H9 (cell line): ENCODE data around the gene RGS2. TPM values are rescaled to one million over a fixed set of nuclear protein-coding genes. Genes with fewer than 3 reads are reported as not detected.

ENCODE experiments used
- DNase-seq: peaks from one replicate; pipeline ENCODE4 v3.0.0-alpha.2; 2017
- H2AFZ ChIP-seq: one replicate; pipeline ENCODE4 v1.6.1; 2013; ENCODE audit warnings: mild to moderate bottlenecking, low read length, control low read depth, moderate library complexity
- H2AK5ac ChIP-seq: 2 replicates; pipeline ENCODE4 v1.6.1; 2013; ENCODE audit warnings: low read length, control low read depth, mixed read lengths; ENCODE audit not compliant: insufficient read length
- H2BK120ac ChIP-seq: one replicate; pipeline ENCODE4 v1.6.1; 2013; ENCODE audit warnings: low read depth, mild to moderate bottlenecking, low read length, control low read depth, inconsistent platforms; ENCODE audit not compliant: poor library complexity, severe bottlenecking
- H2BK12ac ChIP-seq: 2 replicates; pipeline ENCODE4 v1.6.1; 2013; ENCODE audit warnings: low read length, control low read depth, mixed read lengths, low read depth; ENCODE audit not compliant: insufficient read length
- H2BK15ac ChIP-seq: 2 replicates; pipeline ENCODE4 v1.6.1; 2013; ENCODE audit warnings: low read depth, low read length, control low read depth
- H2BK20ac ChIP-seq: one replicate; pipeline ENCODE4 v1.6.1; 2013; ENCODE audit warnings: low read depth, mild to moderate bottlenecking, low read length, control low read depth, inconsistent platforms; ENCODE audit not compliant: poor library complexity, severe bottlenecking
- H2BK5ac ChIP-seq: 2 replicates; pipeline ENCODE4 v1.6.1; 2013; ENCODE audit warnings: low read length, control low read depth, mixed read lengths; ENCODE audit not compliant: insufficient read length
- H3K14ac ChIP-seq: 2 replicates; pipeline ENCODE4 v1.6.1; 2013; ENCODE audit warnings: low read length, control low read depth; ENCODE audit not compliant: insufficient read depth
- H3K18ac ChIP-seq: 2 replicates; pipeline ENCODE4 v1.6.1; 2013; ENCODE audit warnings: low read depth, mild to moderate bottlenecking, mixed read lengths, low read length, control low read depth; ENCODE audit not compliant: insufficient read length
- H3K23ac ChIP-seq: 2 replicates; pipeline ENCODE4 v1.6.1; 2013; ENCODE audit warnings: low read length, control low read depth, mixed read lengths, low read depth; ENCODE audit not compliant: insufficient read length
- H3K23me2 ChIP-seq: 2 replicates; pipeline ENCODE4 v1.6.1; 2013; ENCODE audit warnings: low read depth, mild to moderate bottlenecking, mixed read lengths, low read length, control low read depth; ENCODE audit not compliant: insufficient read length, poor library complexity, severe bottlenecking
- H3K27ac ChIP-seq: 2 replicates; pipeline ENCODE4 v1.5.1; 2013; ENCODE audit warnings: low read length, control low read depth, mixed read lengths, low read depth; ENCODE audit not compliant: insufficient read length
- H3K27me3 ChIP-seq: 2 replicates; pipeline ENCODE4 v1.6.1; 2013; ENCODE audit warnings: low read length, control low read depth, inconsistent platforms; ENCODE audit not compliant: insufficient read depth
- H3K4ac ChIP-seq: 2 replicates; pipeline ENCODE4 v1.6.1; 2013; ENCODE audit warnings: low read depth, mild to moderate bottlenecking, control low read depth, inconsistent platforms, low read length, moderate library complexity
- H3K4me1 ChIP-seq: 2 replicates; pipeline ENCODE4 v1.6.1; 2013; ENCODE audit warnings: low read length, control low read depth, inconsistent platforms; ENCODE audit not compliant: insufficient read depth
- H3K4me2 ChIP-seq: 2 replicates; pipeline ENCODE4 v1.6.1; 2013; ENCODE audit warnings: low read length, control low read depth, mixed read lengths; ENCODE audit not compliant: insufficient read length, insufficient read depth
- H3K56ac ChIP-seq: 2 replicates; pipeline ENCODE4 v1.6.1; 2013; ENCODE audit warnings: low read depth, mild to moderate bottlenecking, mixed read lengths, low read length, control low read depth; ENCODE audit not compliant: insufficient read length
- H3K79me1 ChIP-seq: 2 replicates; pipeline ENCODE4 v1.6.1; 2013; ENCODE audit warnings: low read depth, mild to moderate bottlenecking, moderate library complexity, low read length, control low read depth, inconsistent platforms; ENCODE audit not compliant: insufficient read depth, poor library complexity, severe bottlenecking
- H3K79me2 ChIP-seq: 2 replicates; pipeline ENCODE4 v1.6.1; 2013; ENCODE audit warnings: low read length, control low read depth, inconsistent platforms; ENCODE audit not compliant: insufficient read depth
- H3K9ac ChIP-seq: 2 replicates; pipeline ENCODE4 v1.6.1; 2013; ENCODE audit warnings: low read length, control low read depth, mixed read lengths; ENCODE audit not compliant: insufficient read length; ENCODE audit errors: extremely low read depth
- H3K9me3 ChIP-seq: one replicate; pipeline ENCODE4 v1.6.1; 2013; ENCODE audit warnings: low read depth, low read length, inconsistent platforms; ENCODE audit not compliant: control insufficient read depth
- H3T11ph ChIP-seq: one replicate; pipeline ENCODE4 v1.6.1; 2013; ENCODE audit warnings: mild to moderate bottlenecking, low read length, control low read depth, inconsistent platforms
- H4K20me1 ChIP-seq: one replicate; pipeline ENCODE4 v1.6.1; 2013; ENCODE audit not compliant: control insufficient read depth, insufficient read length, insufficient read depth
- H4K5ac ChIP-seq: 2 replicates; pipeline ENCODE4 v1.6.1; 2013; ENCODE audit warnings: low read depth, mild to moderate bottlenecking, mixed read lengths, low read length, control low read depth; ENCODE audit not compliant: insufficient read length
- H4K8ac ChIP-seq: replicated peaks from 2 replicates; pipeline ENCODE4 v1.6.1; 2013; ENCODE audit warnings: low read length, control low read depth, mixed read lengths, low read depth; ENCODE audit not compliant: insufficient read length
- H4K91ac ChIP-seq: 2 replicates; pipeline ENCODE4 v1.6.1; 2013; ENCODE audit warnings: low read depth, mild to moderate bottlenecking, moderate library complexity, mixed read lengths, low read length, control low read depth; ENCODE audit not compliant: insufficient read length
- H3K27ac Mint-ChIP-seq, 3 experiments: 2 replicates in 2 of 3; 3 replicates in 1 of 3; pipeline ENCODE4 v1.8.0; 2020 to 2021; ENCODE audit warnings: mixed read lengths in 3 of 3, mild to moderate bottlenecking in 1 of 3, moderate library complexity in 1 of 3
- H3K27me3 Mint-ChIP-seq: 2 replicates; pipeline ENCODE4 v1.8.0; 2021; ENCODE audit warnings: low read depth, mild to moderate bottlenecking, moderate library complexity, mixed read lengths
- H3K36me3 Mint-ChIP-seq, 3 experiments: 2 replicates in 2 of 3; 3 replicates in 1 of 3; pipeline ENCODE4 v1.8.0; 2020 to 2021; ENCODE audit warnings: low read depth in 3 of 3, mixed read lengths in 3 of 3; ENCODE audit not compliant: insufficient read depth in 1 of 3
- H3K4me1 Mint-ChIP-seq, 2 experiments: 2 replicates each; pipeline ENCODE4 v1.8.0; 2020; ENCODE audit warnings: mixed read lengths in 2 of 2
- H3K4me3 Mint-ChIP-seq, 2 experiments: 2 replicates in 1 of 2; 3 replicates in 1 of 2; pipeline ENCODE4 v1.8.0; 2020 to 2021; ENCODE audit warnings: mild to moderate bottlenecking in 2 of 2, mixed read lengths in 2 of 2, moderate library complexity in 1 of 2
- H3K9me3 Mint-ChIP-seq, 2 experiments: 2 replicates in 1 of 2; 3 replicates in 1 of 2; pipeline ENCODE4 v1.8.0; 2020; ENCODE audit warnings: mild to moderate bottlenecking in 2 of 2, mixed read lengths in 2 of 2, moderate library complexity in 1 of 2
- CTCF ChIP-seq: fragments of 200-600 bp; sonication (generic); conservative IDR thresholded peaks from 3 replicates; pipeline ENCODE4 v1.8.0; 2021; ENCODE audit warnings: antibody characterized with exemption, mild to moderate bottlenecking
- WGBS: extraction: QIAGEN DNeasy Blood & Tissue Kit; methylation state at CpG from one replicate; pipeline ENCODE4 v1.1.7; 2013; ENCODE audit warnings: missing lambda C conversion rate, low lambda C conversion rate, mixed read lengths; ENCODE audit not compliant: insufficient read length; ENCODE audit errors: extremely low coverage; 5-methylcytosine and 5-hydroxymethylcytosine counted together
- total RNA-seq: library from RNA; stranded (reverse); gene quantifications from 2 replicates; pipeline ENCODE4 v1.2.1, GENCODE V29; 2021

The RGS2 gene
- total RNA-seq, 1 experiment from 2014 or later, result 13.9 TPM

- no peak overlapping the region for H4K91ac ChIP-seq
- no peak for DNase-seq
- Mint-ChIP-seq H3K36me3 (no peaks in the 10 kb centered on the region), H3K9me3 (no peaks in the 10 kb centered on the region), H3K4me1 (peaks cover 4 to 8% of the 10 kb centered on the region in 2 experiments), H3K4me3 (no peak overlapping the region), H3K27me3 (no peaks in the 10 kb centered on the region), H3K27ac (no peak overlapping the region)
- H3T11ph ChIP-seq, result no peak overlapping the region
- no peak overlapping the region for H3K4ac ChIP-seq
- no peaks in the 10 kb centered on the region for H3K9me3 ChIP-seq
- no peak overlapping the region for H3K4me2 ChIP-seq
- no peaks in the 10 kb centered on the region for H4K20me1 ChIP-seq
- no peak overlapping the region for H2BK120ac ChIP-seq
- no peaks in the 10 kb centered on the region for H3K23me2 ChIP-seq
- H2BK15ac ChIP-seq, result no peak overlapping the region
- no peaks in the 10 kb centered on the region for H3K79me2 ChIP-seq
- no peak overlapping the region for H3K18ac ChIP-seq
- no peak overlapping the region for H3K14ac ChIP-seq
- H2BK5ac ChIP-seq, result no peak overlapping the region
- no peak overlapping the region for H3K27ac ChIP-seq
- no peak overlapping the region for H3K56ac ChIP-seq
- no peak overlapping the region for H4K8ac ChIP-seq
- H4K5ac ChIP-seq, result no peak overlapping the region
- no peak overlapping the region for H2AFZ ChIP-seq
- H3K27me3 ChIP-seq, result no peaks in the 10 kb centered on the region
- H2BK12ac ChIP-seq, result no peak overlapping the region
- no peak overlapping the region for H2AK5ac ChIP-seq
- H3K23ac ChIP-seq, result no peak overlapping the region
- no peak overlapping the region for H2BK20ac ChIP-seq
- H3K9ac ChIP-seq, result no peak overlapping the region
- H3K4me1 ChIP-seq, result no peaks in the 10 kb centered on the region
- no CpG with 5 or more reads among the region's 2 CpGs for WGBS
- no peak for TF ChIP-seq CTCF
- H3K79me1 ChIP-seq, result no peaks in the 10 kb centered on the region
Observed at GRCh38 chr1:192767798-192768197, 41.0 kb upstream of the RGS2 start.
